Erythroblast (primary cell): ENCODE measurements around the gene NUP98.

Experiments used
- GATA1 ChIP-seq: IDR thresholded peaks from 2 replicates; pipeline ENCODE4 v1.6.1; 2011; ENCODE audit warnings: low read depth, mild to moderate bottlenecking, control low read depth, low read length, moderate library complexity
- POLR2A ChIP-seq: IDR thresholded peaks from 2 replicates; pipeline ENCODE4 v1.6.1; 2011; ENCODE audit warnings: mild to moderate bottlenecking, low read length

GRCh38 chr11:3781423-3781822 lies 15.9 kb downstream of the NUP98 start:
- TF ChIP-seq POLR2A (no peak), GATA1 (no peak)
